Mesendoderm (in vitro differentiated cells): ENCODE results near the gene DLK1.

Experiments
- DNase-seq: peaks from one replicate; pipeline ENCODE4 v3.0.0; 2013
- H2AK5ac ChIP-seq: 2 replicates; pipeline ENCODE4 v1.6.1; 2013; ENCODE audit warnings: low read length, inconsistent platforms
- H2BK120ac ChIP-seq: 2 replicates; pipeline ENCODE4 v1.6.1; 2013; ENCODE audit warnings: low read depth, mild to moderate bottlenecking, low read length, moderate library complexity, mixed read lengths
- H2BK15ac ChIP-seq: replicated peaks from 2 replicates; pipeline ENCODE4 v1.6.1; 2013; ENCODE audit warnings: low read depth, mild to moderate bottlenecking, moderate library complexity
- H2BK5ac ChIP-seq: 2 replicates; pipeline ENCODE4 v1.6.1; 2013; ENCODE audit warnings: low read length, inconsistent platforms
- H3K18ac ChIP-seq: 2 replicates; pipeline ENCODE4 v1.6.1; 2013; ENCODE audit warnings: mild to moderate bottlenecking, low read length, mixed read lengths
- H3K23ac ChIP-seq: one replicate; pipeline ENCODE4 v1.6.1; 2013; ENCODE audit warnings: low read length
- H3K27ac ChIP-seq: 2 replicates; pipeline ENCODE4 v1.5.1; 2013; ENCODE audit warnings: low read depth, mild to moderate bottlenecking, inconsistent platforms, low read length, moderate library complexity
- H3K27me3 ChIP-seq: 2 replicates; pipeline ENCODE4 v1.6.1; 2013; ENCODE audit warnings: low read length, control low read depth, mild to moderate bottlenecking, inconsistent platforms; ENCODE audit not compliant: insufficient read depth, poor library complexity
- H3K36me3 ChIP-seq: 2 replicates; pipeline ENCODE4 v1.6.1; 2013; ENCODE audit warnings: low read length, inconsistent platforms; ENCODE audit not compliant: control insufficient read depth, insufficient read depth
- H3K4ac ChIP-seq: one replicate; pipeline ENCODE4 v1.6.1; 2013; ENCODE audit warnings: low read depth, mild to moderate bottlenecking, low read length, moderate library complexity
- H3K4me1 ChIP-seq: 2 replicates; pipeline ENCODE4 v1.6.1; 2013; ENCODE audit warnings: low read depth, low read length, inconsistent platforms; ENCODE audit not compliant: control insufficient read depth
- H3K4me2 ChIP-seq: 2 replicates; pipeline ENCODE4 v1.6.1; 2013; ENCODE audit warnings: low read length
- H3K4me3 ChIP-seq: 2 replicates; pipeline ENCODE4 v1.5.1; 2013; ENCODE audit warnings: mild to moderate bottlenecking, low read length
- H3K56ac ChIP-seq: one replicate; pipeline ENCODE4 v1.6.1; 2013; ENCODE audit warnings: low read length
- H3K79me1 ChIP-seq: 2 replicates; pipeline ENCODE4 v1.6.1; 2013; ENCODE audit warnings: low read length, inconsistent platforms
- H3K79me2 ChIP-seq: 2 replicates; pipeline ENCODE4 v1.6.1; 2013; ENCODE audit warnings: mild to moderate bottlenecking, low read length; ENCODE audit not compliant: control insufficient read depth, insufficient read depth
- H3K9ac ChIP-seq: 2 replicates; pipeline ENCODE4 v1.6.1; 2013; ENCODE audit warnings: low read length, inconsistent platforms
- H4K5ac ChIP-seq: one replicate; pipeline ENCODE4 v1.6.1; 2013; ENCODE audit warnings: low read length
- H4K8ac ChIP-seq: one replicate; pipeline ENCODE4 v1.6.1; 2013; ENCODE audit warnings: low read depth, mild to moderate bottlenecking, control low read depth, low read length, moderate library complexity
- WGBS: extraction: QIAGEN DNeasy Blood & Tissue Kit; methylation state at CpG from one replicate; pipeline ENCODE4 v1.1.7; 2013; ENCODE audit warnings: low lambda C conversion rate, missing lambda C conversion rate; ENCODE audit not compliant: insufficient coverage; ENCODE audit errors: extremely low coverage; 5-methylcytosine and 5-hydroxymethylcytosine counted together

DLK1 gene

GRCh38 chr14:100780246-100780645 is 53.6 kb downstream of the DLK1 start:
- H3K9ac ChIP-seq: no peak overlapping the region
- H2BK15ac ChIP-seq: no peak overlapping the region
- no CpG with 5 or more reads among the region's 12 CpGs for WGBS
- H4K8ac ChIP-seq: no peak overlapping the region
- H3K79me1 ChIP-seq: no peaks in the 10 kb centered on the region
- no peak overlapping the region for H3K56ac ChIP-seq
- H3K27me3 ChIP-seq: no peaks in the 10 kb centered on the region
- no peak overlapping the region for H3K4ac ChIP-seq
- H3K36me3 ChIP-seq: no peaks in the 10 kb centered on the region
- no peak overlapping the region for H3K23ac ChIP-seq
- no peaks in the 10 kb centered on the region for H3K79me2 ChIP-seq
- no peak overlapping the region for H2BK5ac ChIP-seq
- no peak overlapping the region for H3K4me3 ChIP-seq
- H2AK5ac ChIP-seq: no peak overlapping the region
- H3K27ac ChIP-seq: no peak overlapping the region
- no peak overlapping the region for H4K5ac ChIP-seq
- no peak overlapping the region for H2BK120ac ChIP-seq
- H3K4me2 ChIP-seq: no peak overlapping the region
- H3K4me1 ChIP-seq: no peaks in the 10 kb centered on the region
- no peak for DNase-seq
- H3K18ac ChIP-seq: no peak overlapping the region

DNA sequence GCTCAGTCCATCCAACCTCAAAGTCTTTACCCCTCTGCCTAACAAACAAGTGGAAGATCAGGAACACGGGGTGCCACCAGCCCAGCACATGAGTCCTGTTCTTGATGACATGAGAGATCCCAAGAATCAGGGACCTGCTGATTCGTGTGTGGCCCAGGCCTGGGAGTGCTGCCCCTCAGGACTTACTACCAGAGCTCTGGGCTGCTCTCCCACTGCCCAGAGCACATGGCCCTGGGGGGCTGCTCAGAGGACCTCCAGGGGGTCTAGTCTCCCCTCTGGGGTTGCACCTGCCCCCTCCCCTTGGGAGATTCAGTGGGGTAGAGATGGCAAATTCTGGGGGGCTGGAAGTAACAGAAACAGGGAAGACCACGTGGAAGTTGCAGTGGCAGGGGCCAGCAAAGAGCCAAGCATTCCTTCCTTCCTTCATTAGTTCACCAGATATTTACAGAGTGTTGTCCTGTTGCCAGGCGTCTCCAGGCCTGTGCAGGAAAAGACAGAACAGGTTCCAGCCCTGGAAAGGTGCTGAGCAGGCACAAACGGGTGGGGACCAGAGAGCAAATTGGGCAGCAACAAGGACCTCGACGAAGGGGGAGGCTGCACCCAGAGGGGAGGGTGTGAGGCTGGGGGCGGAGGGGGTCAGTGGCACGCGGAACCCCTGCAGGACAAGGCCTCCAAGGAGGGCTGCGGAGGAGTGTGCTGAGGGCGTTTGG is 54.1 kb downstream of the DLK1 start:
- no peaks in the 10 kb centered on the region for H3K27me3 ChIP-seq
- no peak overlapping the region for H4K5ac ChIP-seq
- no peak overlapping the region for H3K56ac ChIP-seq
- no peak overlapping the region for H2BK120ac ChIP-seq
- no peak overlapping the region for H2BK5ac ChIP-seq
- H4K8ac ChIP-seq: no peak overlapping the region
- no peaks in the 10 kb centered on the region for H3K79me1 ChIP-seq
- H3K4me1 ChIP-seq: no peaks in the 10 kb centered on the region
- H3K23ac ChIP-seq: no peak overlapping the region
- H3K18ac ChIP-seq: no peak overlapping the region
- H3K79me2 ChIP-seq: no peaks in the 10 kb centered on the region
- H3K4ac ChIP-seq: no peak overlapping the region
- DNase-seq: peak; percentile 27
- no CpG with 5 or more reads among the region's 12 CpGs for WGBS
- H2BK15ac ChIP-seq: no peak overlapping the region
- H3K4me3 ChIP-seq: no peak overlapping the region
- H3K9ac ChIP-seq: no peak overlapping the region
- H3K36me3 ChIP-seq: no peaks in the 10 kb centered on the region
- H3K4me2 ChIP-seq: no peak overlapping the region
- no peak overlapping the region for H3K27ac ChIP-seq
- no peak overlapping the region for H2AK5ac ChIP-seq

GRCh38 chr14:100781952-100782351 is 55.3 kb downstream of the DLK1 start:
- Histone ChIP-seq H3K4me1 (no peaks in the 10 kb centered on the region), H3K9ac (no peak overlapping the region), H3K4me3 (no peak overlapping the region), H3K56ac (no peak overlapping the region), H3K27ac (no peak overlapping the region), H4K8ac (no peak overlapping the region), H3K36me3 (no peaks in the 10 kb centered on the region), H3K27me3 (no peaks in the 10 kb centered on the region), H4K5ac (no peak overlapping the region), H2BK5ac (no peak overlapping the region), H3K4me2 (no peak overlapping the region), H3K18ac (no peak overlapping the region), H3K79me2 (no peaks in the 10 kb centered on the region), H2BK15ac (no peak overlapping the region), H3K79me1 (no peaks in the 10 kb centered on the region), H3K23ac (no peak overlapping the region), H2AK5ac (no peak overlapping the region), H2BK120ac (no peak overlapping the region), H3K4ac (no peak overlapping the region)
- no CpG with 5 or more reads among the region's 8 CpGs for WGBS
- no peak for DNase-seq

DNA sequence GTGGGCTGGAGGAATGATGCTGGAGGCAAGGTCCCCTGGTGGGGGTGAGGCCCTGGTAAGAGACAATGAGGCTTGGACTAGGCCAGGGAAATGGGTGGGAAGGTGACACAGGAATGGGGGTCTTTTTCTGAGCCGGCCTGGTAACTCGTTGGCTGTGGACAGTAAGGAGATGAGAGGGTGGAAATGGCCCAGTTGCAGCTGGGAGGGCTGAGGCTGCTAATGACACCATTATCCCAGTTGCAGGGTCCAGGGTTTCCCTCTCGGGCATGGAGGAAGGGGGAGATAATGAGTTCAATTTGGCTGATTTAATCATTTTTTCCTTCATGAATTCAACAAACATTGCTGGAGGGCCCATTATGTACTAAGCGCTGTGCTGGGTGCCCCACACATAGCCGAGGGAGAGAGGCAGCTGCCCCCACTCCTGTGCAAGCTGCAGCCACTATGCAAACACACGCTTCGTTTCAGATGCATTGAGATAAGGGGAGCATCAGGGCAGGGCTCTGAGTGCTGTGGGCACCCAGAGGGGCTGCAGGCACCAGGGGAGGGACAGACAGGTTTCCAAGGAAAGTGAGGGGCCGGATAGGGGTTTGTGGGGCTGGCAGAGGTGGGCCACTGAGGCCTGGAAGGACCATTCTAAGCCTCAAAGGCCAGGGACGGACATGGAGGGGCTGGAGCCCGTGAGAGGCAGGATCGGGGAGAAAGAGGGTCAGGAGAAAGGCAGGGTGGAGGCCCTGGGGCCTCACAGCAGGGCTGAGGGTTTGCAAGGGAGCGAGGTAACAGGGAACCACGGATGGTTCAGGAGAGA is 56.0 kb downstream of the DLK1 start:
- Histone ChIP-seq H3K27ac (no peak overlapping the region), H3K27me3 (no peaks in the 10 kb centered on the region), H3K79me1 (no peaks in the 10 kb centered on the region), H3K4me1 (no peaks in the 10 kb centered on the region), H3K23ac (no peak overlapping the region), H3K79me2 (no peaks in the 10 kb centered on the region), H2BK15ac (no peak overlapping the region), H4K8ac (no peak overlapping the region), H3K9ac (no peak overlapping the region), H2BK120ac (no peak overlapping the region), H3K4ac (no peak overlapping the region), H3K56ac (no peak overlapping the region), H3K18ac (no peak overlapping the region), H3K36me3 (no peaks in the 10 kb centered on the region), H3K4me3 (no peak overlapping the region), H3K4me2 (no peak overlapping the region), H4K5ac (no peak overlapping the region), H2AK5ac (no peak overlapping the region), H2BK5ac (no peak overlapping the region)
- DNase-seq: no peak
- WGBS: no CpG with 5 or more reads among the region's 13 CpGs

DNA sequence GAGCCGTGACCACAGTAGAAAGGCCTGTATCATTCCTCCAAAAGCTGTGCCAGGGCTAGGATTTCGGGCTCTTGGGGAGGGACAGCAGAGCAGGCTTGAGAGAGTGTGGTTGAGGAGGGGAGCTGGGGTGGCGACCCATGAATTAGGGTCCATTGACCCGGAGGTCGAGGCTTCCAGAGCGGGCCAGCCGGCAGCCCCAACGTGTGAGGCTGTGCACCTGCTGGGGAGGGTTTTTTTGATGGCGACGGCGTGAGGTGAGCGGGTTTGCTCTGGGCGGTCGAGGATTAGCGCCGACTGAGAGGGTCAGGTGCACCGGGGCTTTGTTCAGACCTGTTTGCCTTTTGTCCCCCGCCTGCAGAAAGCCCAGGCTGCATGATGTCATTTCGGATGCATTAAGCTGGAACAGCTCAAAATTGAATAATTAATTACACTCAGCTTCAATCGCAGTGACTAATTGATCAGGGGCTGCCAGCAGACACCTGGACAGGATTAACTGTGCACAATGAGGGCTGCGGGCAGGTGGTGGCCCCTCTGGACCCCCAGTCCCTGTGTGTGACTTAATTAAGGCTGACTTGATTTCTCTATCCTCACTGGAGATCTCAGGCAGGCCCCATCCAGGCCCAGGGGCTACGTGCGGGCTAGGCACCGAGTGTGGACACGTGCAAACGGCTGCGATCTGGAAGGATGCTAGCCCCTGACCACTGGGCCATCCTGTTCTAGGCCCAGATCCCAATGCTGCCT is 57.1 kb downstream of the DLK1 start:
- DNase-seq: no peak
- Histone ChIP-seq H4K8ac (no peak overlapping the region), H3K56ac (no peak overlapping the region), H3K4me2 (no peak overlapping the region), H3K4me1 (no peaks in the 10 kb centered on the region), H3K9ac (no peak overlapping the region), H3K79me2 (no peaks in the 10 kb centered on the region), H3K36me3 (no peaks in the 10 kb centered on the region), H3K27me3 (no peaks in the 10 kb centered on the region), H4K5ac (no peak overlapping the region), H3K79me1 (no peaks in the 10 kb centered on the region), H2BK120ac (no peak overlapping the region), H3K18ac (no peak overlapping the region), H3K27ac (no peak overlapping the region), H3K4me3 (no peak overlapping the region), H3K23ac (no peak overlapping the region), H2BK15ac (no peak overlapping the region), H2AK5ac (no peak overlapping the region), H2BK5ac (no peak overlapping the region), H3K4ac (no peak overlapping the region)
- WGBS: no CpG with 5 or more reads among the region's 27 CpGs
